Uterus (tissue), 4 donors: Measurements from ENCODE around the gene USP43. TPM values are rescaled to one million over a fixed set of nuclear protein-coding genes. Genes with fewer than 3 reads are reported as not detected.

Experiments used
- DNase-seq, 2 donors: peaks; one replicate each; pipeline ENCODE4 v3.0.0-alpha.2; 2019 to 2020
- H3K27ac ChIP-seq, 2 donors: fragments of 200-600 bp; sonication (generic); 1 replicate in 1 of 2; 2 replicates in 1 of 2; pipeline ENCODE4 v1.5.1; 2016 to 2018
- H3K27me3 ChIP-seq, 2 donors: fragments of 200-600 bp; sonication (generic); one replicate each; pipeline ENCODE4 v1.5.1; 2018 to 2019; ENCODE audit warnings: control low read depth in 1 of 2
- H3K36me3 ChIP-seq, 2 donors: fragments of 200-600 bp; sonication (generic); one replicate each; pipeline ENCODE4 v1.5.1; 2019; ENCODE audit warnings: control low read depth in 1 of 2
- H3K4me1 ChIP-seq, 2 donors: fragments of 200-600 bp; sonication (generic); one replicate each; pipeline ENCODE4 v1.5.1; 2018 to 2019; ENCODE audit warnings: control low read depth in 1 of 2
- H3K4me3 ChIP-seq, 2 donors: fragments of 200-600 bp; sonication (generic); 1 replicate in 1 of 2; 2 replicates in 1 of 2; pipeline ENCODE4 v1.5.1; 2018 to 2019; ENCODE audit warnings: mild to moderate bottlenecking in 1 of 2
- H3K9me3 ChIP-seq, 2 donors: fragments of 200-600 bp; sonication (generic); one replicate each; pipeline ENCODE4 v1.5.1; 2019; ENCODE audit warnings: control low read depth in 1 of 2
- POLR2A ChIP-seq, 2 donors: fragments of 450-650 bp; IDR thresholded peaks; one replicate each; pipeline ENCODE4 v1.6.1; 2016; ENCODE audit warnings: antibody characterized with exemption in 2 of 2, mild to moderate bottlenecking in 1 of 2, moderate library complexity in 1 of 2
- intact Hi-C: fragments of 100-400 bp; cut with DNase I; formaldehyde crosslinking; loops from one replicate; pipeline ENCODE4 v1.15.1; 2023; ENCODE audit warnings: low total_unique reads
- total RNA-seq, 4 donors: library from RNA; depleted of rRNA in 3 of 4; stranded (reverse); fragments of >200 nt in 3 of 4; gene quantifications; one replicate each; pipeline versions ENCODE4 v1.1.0 to v1.2.4, GENCODE V29; 2014 to 2023
- TF ChIP-seq, protein P1 (sequence below), 4 experiments: fragments of 200-600 bp in 2 of 4; fragments of 450-650 bp in 2 of 4; sonication (generic) in 2 of 4; IDR thresholded peaks; one replicate each; pipeline ENCODE4 v1.5.1; 2016 to 2019; ENCODE audit warnings: antibody characterized with exemption in 4 of 4, mild to moderate bottlenecking in 2 of 4, moderate library complexity in 1 of 4
- donor health status: DM: yes; HTN: yes; CAD: no.

The USP43 gene
- total RNA-seq, 4 donors from 2014 or later: 0.40 to 2.1 TPM; not detected in 2

DNA sequence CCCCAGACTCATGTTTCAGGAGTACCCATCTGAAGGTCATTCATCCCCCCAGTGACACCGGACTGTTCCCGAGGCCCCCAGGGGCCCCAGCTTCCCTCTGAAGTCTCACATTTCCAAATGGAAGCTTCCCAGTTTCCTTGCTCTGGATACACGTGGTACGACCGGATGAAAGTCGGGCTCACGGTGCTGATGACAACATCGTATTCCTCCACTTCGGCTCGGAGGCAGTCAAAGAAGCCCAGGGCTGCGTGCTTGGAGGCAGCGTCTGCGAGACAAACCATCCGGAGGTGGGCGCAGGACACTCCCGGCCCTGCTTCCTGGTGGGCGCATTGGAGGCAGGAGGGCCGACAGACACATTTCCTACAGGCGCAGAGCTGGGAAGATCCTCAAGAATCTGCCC, 127.3 kb downstream of the USP43 start:
- no peaks in the 10 kb centered on the region for H3K9me3 ChIP-seq
- H3K4me3 ChIP-seq: no peak overlapping the region
- no peak for DNase-seq
- intact Hi-C loops: no loop called here
- no peak overlapping the region for H3K27ac ChIP-seq
- TF ChIP-seq, protein P1, sequence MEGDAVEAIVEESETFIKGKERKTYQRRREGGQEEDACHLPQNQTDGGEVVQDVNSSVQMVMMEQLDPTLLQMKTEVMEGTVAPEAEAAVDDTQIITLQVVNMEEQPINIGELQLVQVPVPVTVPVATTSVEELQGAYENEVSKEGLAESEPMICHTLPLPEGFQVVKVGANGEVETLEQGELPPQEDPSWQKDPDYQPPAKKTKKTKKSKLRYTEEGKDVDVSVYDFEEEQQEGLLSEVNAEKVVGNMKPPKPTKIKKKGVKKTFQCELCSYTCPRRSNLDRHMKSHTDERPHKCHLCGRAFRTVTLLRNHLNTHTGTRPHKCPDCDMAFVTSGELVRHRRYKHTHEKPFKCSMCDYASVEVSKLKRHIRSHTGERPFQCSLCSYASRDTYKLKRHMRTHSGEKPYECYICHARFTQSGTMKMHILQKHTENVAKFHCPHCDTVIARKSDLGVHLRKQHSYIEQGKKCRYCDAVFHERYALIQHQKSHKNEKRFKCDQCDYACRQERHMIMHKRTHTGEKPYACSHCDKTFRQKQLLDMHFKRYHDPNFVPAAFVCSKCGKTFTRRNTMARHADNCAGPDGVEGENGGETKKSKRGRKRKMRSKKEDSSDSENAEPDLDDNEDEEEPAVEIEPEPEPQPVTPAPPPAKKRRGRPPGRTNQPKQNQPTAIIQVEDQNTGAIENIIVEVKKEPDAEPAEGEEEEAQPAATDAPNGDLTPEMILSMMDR (IDR thresholded peaks at IDR 0.05): no peak
- H3K27me3 ChIP-seq: no peaks in the 10 kb centered on the region
- no peaks in the 10 kb centered on the region for H3K36me3 ChIP-seq
- H3K4me1 ChIP-seq: no peaks in the 10 kb centered on the region

DNA sequence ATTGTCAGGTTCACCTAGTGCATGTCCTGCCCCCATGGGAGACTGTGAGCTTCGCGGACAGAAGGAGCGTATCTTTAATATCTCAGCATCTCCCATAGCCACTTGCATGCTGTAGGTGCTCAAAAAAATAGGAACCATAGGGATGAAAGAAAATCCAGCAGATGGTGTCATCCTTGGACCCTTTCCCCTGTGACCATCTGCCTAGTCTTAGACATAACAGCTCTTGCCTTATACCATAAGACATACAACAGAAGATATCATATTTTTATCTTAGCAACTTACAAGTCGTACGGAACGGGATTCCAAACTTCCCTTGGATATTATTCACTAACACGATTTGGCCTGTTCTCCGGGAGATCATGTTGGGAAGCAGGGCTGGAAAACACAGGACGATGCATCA, 131.6 kb downstream of the USP43 start:
- Histone ChIP-seq H3K4me1 (no peaks in the 10 kb centered on the region), H3K27ac (no peak overlapping the region), H3K36me3 (no peaks in the 10 kb centered on the region), H3K9me3 (no peaks in the 10 kb centered on the region), H3K4me3 (no peak overlapping the region), H3K27me3 (no peaks in the 10 kb centered on the region)
- TF ChIP-seq, protein P1 (IDR thresholded peaks at IDR 0.05): no peak
- TF ChIP-seq POLR2A (IDR thresholded peaks at IDR 0.05): no peak
- DNase-seq: no peak
- intact Hi-C loops: no loop called here

Other genes with a start within 250 kb of the USP43 start
- 10 to 100 TPM; 22.0 to 67.3 (median 46.5) TPM for gene STX8, start 69.7 kb upstream of the USP43 start, total RNA-seq
- gene CFAP52, start 68.9 kb upstream of the USP43 start, total RNA-seq: 1 to 10 TPM in 2 of 4 donors, not detected in 2; 1.0 to 9.4 TPM
- gene DHRS7C, start 146.1 kb downstream of the USP43 start, total RNA-seq: not detected
- gene GSG1L2, start 176.6 kb downstream of the USP43 start, total RNA-seq: not detected
- 10 to 100 TPM in 1 of 4 donors, under 1 TPM in 3; under 0.01 to 12.7 (median 0.43) TPM for gene GLP2R, start 180.4 kb downstream of the USP43 start, total RNA-seq